Measurements from ENCODE around the gene PCDH9. TPM values are rescaled to one million over a fixed set of nuclear protein-coding genes. Genes with fewer than 3 reads are reported as not detected.

Gene PCDH9
- total RNA-seq, 1 experiment from 2014 or later: 10.1 TPM

DNA sequence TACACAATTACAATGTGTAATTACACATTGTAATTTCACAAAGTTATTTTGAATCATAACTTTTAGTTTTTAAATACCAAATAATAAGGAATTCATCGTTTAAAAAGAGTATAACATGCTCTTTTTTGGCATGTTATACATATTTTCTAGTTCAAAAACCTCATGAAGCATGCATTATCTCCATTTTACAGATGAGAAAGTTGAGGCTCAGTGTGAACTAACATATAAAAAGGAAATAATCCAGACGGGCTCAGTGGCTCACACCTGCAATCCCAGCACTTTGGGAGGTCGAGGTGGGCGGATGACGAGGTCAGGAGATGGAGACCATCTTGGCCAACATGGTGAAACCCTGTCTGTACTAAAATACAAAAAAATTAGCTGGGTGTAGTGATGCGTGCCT lies 107.9 kb downstream of the PCDH9 start:
- DNase-seq (ENCODE audit: unreplicated experiment): no peak
- peaks cover 34% of the 10 kb centered on the region for H3K4me1 Mint-ChIP-seq (ENCODE audit: insufficient read depth, unreplicated experiment)
- POLR2A ChIA-PET: interaction anchor here (0.7 kb wide), 1 partner anchor 11 kb away, joined by 3 read pairs; no protein-coding TSS in a partner anchor
- BruUV-seq (replicated peaks): no TSS peak
- intact Hi-C loops (cut with micrococcal nuclease): no loop called here
- TF ChIP-seq, protein P1, sequence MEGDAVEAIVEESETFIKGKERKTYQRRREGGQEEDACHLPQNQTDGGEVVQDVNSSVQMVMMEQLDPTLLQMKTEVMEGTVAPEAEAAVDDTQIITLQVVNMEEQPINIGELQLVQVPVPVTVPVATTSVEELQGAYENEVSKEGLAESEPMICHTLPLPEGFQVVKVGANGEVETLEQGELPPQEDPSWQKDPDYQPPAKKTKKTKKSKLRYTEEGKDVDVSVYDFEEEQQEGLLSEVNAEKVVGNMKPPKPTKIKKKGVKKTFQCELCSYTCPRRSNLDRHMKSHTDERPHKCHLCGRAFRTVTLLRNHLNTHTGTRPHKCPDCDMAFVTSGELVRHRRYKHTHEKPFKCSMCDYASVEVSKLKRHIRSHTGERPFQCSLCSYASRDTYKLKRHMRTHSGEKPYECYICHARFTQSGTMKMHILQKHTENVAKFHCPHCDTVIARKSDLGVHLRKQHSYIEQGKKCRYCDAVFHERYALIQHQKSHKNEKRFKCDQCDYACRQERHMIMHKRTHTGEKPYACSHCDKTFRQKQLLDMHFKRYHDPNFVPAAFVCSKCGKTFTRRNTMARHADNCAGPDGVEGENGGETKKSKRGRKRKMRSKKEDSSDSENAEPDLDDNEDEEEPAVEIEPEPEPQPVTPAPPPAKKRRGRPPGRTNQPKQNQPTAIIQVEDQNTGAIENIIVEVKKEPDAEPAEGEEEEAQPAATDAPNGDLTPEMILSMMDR (IDR thresholded peaks at IDR 0.05; ENCODE audit: unreplicated experiment): no peak
- CTCF ChIA-PET: interaction anchor here (0.7 kb wide), 1 partner anchor 457 kb away, joined by 4 read pairs; no protein-coding TSS in a partner anchor
- peak overlapping the region; percentile 91 for H3K27ac Mint-ChIP-seq (ENCODE audit: low read depth, unreplicated experiment)
- no peaks in the 10 kb centered on the region for H3K36me3 Mint-ChIP-seq (ENCODE audit: insufficient read depth, unreplicated experiment)
- H3K27me3 Mint-ChIP-seq (ENCODE audit: insufficient read depth, unreplicated experiment): no peaks in the 10 kb centered on the region
- H3K4me3 Mint-ChIP-seq (ENCODE audit: unreplicated experiment): no peak overlapping the region
- H3K9me3 Mint-ChIP-seq (ENCODE audit: unreplicated experiment): no peaks in the 10 kb centered on the region

DNA sequence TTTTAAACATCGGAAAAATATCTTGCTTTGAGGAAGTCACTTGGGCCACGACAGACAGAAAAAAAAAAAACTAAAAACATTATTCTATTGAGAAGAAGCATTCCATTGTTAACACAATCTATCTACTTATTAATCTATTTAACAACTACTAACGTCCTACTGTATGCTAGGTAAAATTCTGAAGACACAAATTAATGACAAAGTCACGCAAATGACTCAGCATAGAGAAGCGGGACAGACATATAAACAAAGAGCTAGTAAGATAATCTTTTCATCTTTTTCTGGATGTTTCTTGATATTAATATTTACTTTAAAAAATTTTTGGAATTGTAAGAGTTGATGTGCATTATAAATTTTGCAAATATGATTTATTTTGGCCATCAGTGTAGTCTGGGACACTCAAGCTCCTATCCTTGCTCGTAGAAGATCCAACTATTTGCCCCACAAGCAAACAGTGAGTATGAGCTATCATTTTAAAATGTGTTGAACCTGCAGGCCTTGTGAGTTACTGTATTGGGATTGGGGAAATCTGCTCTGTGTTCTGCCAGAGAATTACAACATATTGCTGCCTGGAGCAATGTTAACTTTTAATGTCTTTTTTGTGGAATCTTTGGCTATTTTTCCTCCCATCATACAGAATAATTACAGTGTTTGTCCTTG lies 109.1 kb downstream of the PCDH9 start:
- intact Hi-C loops (cut with micrococcal nuclease): no loop called here
- ChIA-PET POLR2A (interaction anchor here (0.7 to 1.5 kb wide), 7 partner anchors 12 to 267 kb away, joined by 3 to 5 read pairs (median 3); no protein-coding TSS in a partner anchor), CTCF (interaction anchor here (0.8 to 1.2 kb wide), 2 partner anchors 103 to 482 kb away, joined by 3 read pairs; no protein-coding TSS in a partner anchor)
- TF ChIP-seq, protein P1 (IDR thresholded peaks at IDR 0.05; ENCODE audit: unreplicated experiment): no peak
- Mint-ChIP-seq H3K27ac (ENCODE audit: low read depth, unreplicated experiment) (peak overlapping the region; percentile 91), H3K9me3 (ENCODE audit: unreplicated experiment) (no peaks in the 10 kb centered on the region), H3K4me1 (ENCODE audit: insufficient read depth, unreplicated experiment) (peaks cover 37% of the 10 kb centered on the region), H3K4me3 (ENCODE audit: unreplicated experiment) (peak overlapping the region; percentile 18), H3K36me3 (ENCODE audit: insufficient read depth, unreplicated experiment) (no peaks in the 10 kb centered on the region), H3K27me3 (ENCODE audit: insufficient read depth, unreplicated experiment) (no peaks in the 10 kb centered on the region)
- TSS peak; percentile 65 for BruUV-seq (replicated peaks)
- peak; percentile 75 for DNase-seq (ENCODE audit: unreplicated experiment)

DNA sequence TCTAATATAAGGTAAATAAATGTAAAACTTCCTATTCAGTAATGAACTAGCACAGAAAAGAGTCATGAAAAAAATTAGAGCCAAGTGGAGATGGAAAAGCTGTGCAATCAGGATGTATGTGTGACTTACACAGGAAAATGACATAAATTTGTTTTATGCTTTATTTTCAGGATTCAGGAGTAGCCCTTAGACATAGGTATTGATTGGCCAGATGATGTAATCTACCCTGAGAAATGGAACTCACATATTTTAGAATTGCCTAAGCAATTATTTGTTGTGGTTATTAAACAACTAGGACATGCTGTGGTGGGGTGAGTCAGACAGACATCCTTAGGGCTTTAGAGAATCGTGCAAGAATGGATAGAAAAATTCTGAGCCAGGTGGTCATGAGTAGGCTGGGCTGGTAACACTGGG lies 110.6 kb downstream of the PCDH9 start:
- no peaks in the 10 kb centered on the region for H3K27me3 Mint-ChIP-seq (ENCODE audit: insufficient read depth, unreplicated experiment)
- peak overlapping the region; percentile 91 for H3K27ac Mint-ChIP-seq (ENCODE audit: low read depth, unreplicated experiment)
- no peaks in the 10 kb centered on the region for H3K36me3 Mint-ChIP-seq (ENCODE audit: insufficient read depth, unreplicated experiment)
- CTCF ChIA-PET: interaction anchor here (0.5 to 0.7 kb wide), 3 partner anchors 11 to 702 kb away, joined by 3 to 4 read pairs (median 4); no protein-coding TSS in a partner anchor
- BruUV-seq (replicated peaks): no TSS peak
- peak overlapping the region; percentile 18 for H3K4me3 Mint-ChIP-seq (ENCODE audit: unreplicated experiment)
- peaks cover 37% of the 10 kb centered on the region for H3K4me1 Mint-ChIP-seq (ENCODE audit: insufficient read depth, unreplicated experiment)
- H3K9me3 Mint-ChIP-seq (ENCODE audit: unreplicated experiment): no peaks in the 10 kb centered on the region
- POLR2A ChIA-PET: interaction anchor here (0.6 to 3.0 kb wide), 3 partner anchors 11 to 112 kb away, joined by 3 to 13 read pairs (median 5); no protein-coding TSS in a partner anchor
- intact Hi-C loops (cut with micrococcal nuclease): loop anchor here (1.0 kb wide), 1 partner anchor 104 kb away; no protein-coding TSS in a partner anchor
- TF ChIP-seq, protein P1 (IDR thresholded peaks at IDR 0.05; ENCODE audit: unreplicated experiment): no peak
- peak; percentile 85 for DNase-seq (ENCODE audit: unreplicated experiment)

DNA sequence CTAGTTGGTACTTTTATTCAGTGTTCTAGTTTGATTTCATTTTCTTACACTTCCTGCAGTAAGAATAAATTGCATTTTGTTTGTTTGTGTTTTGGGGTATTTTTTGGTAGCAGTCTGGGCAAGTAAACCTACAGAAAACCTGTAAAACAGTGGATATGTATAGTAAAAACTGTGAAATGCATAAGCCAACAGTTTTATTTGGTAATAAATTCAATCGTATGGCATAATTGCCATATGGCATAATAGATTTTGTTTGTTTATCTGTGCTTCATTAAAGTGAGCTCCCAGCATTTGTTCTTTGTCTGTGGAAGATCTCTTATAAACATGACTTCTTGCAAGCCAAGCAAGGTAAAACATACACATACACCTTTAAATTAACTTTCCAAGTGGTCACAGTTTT lies 111.9 kb downstream of the PCDH9 start:
- CTCF ChIA-PET: interaction anchor here (0.5 kb wide), 1 partner anchor 1173 kb away, joined by 5 read pairs; no protein-coding TSS in a partner anchor
- BruUV-seq (replicated peaks): no TSS peak
- intact Hi-C loops (cut with micrococcal nuclease): no loop called here
- DNase-seq (ENCODE audit: unreplicated experiment): no peak
- Mint-ChIP-seq H3K36me3 (ENCODE audit: insufficient read depth, unreplicated experiment) (no peaks in the 10 kb centered on the region), H3K27ac (ENCODE audit: low read depth, unreplicated experiment) (no peak overlapping the region), H3K4me1 (ENCODE audit: insufficient read depth, unreplicated experiment) (peaks cover 37% of the 10 kb centered on the region), H3K27me3 (ENCODE audit: insufficient read depth, unreplicated experiment) (no peaks in the 10 kb centered on the region), H3K9me3 (ENCODE audit: unreplicated experiment) (no peaks in the 10 kb centered on the region), H3K4me3 (ENCODE audit: unreplicated experiment) (no peak overlapping the region)
- POLR2A ChIA-PET: interaction anchor here (3.0 kb wide), 1 partner anchor 10 kb away, joined by 13 read pairs; no protein-coding TSS in a partner anchor
- TF ChIP-seq, protein P1 (IDR thresholded peaks at IDR 0.05; ENCODE audit: unreplicated experiment): no peak

All from MCF 10A (cell line).